Suprapubic skin (tissue), 4 donors: ENCODE results near the gene INPP5A.

Experiments
- EP300 ChIP-seq: sonication (generic); formaldehyde crosslinking; IDR thresholded peaks from one replicate; pipeline ENCODE4 v1.6.1; 2017; ENCODE audit warnings: antibody characterized with exemption
- POLR2A ChIP-seq, 2 donors: fragments of 450-650 bp; IDR thresholded peaks; one replicate each; pipeline ENCODE4 v1.6.1; 2017; ENCODE audit warnings: antibody characterized with exemption in 2 of 2, mild to moderate bottlenecking in 2 of 2, moderate library complexity in 2 of 2
- POLR2AphosphoS5 ChIP-seq, 3 donors: sonication (generic); formaldehyde crosslinking; IDR thresholded peaks; one replicate each; pipeline ENCODE4 v1.6.1; 2017; ENCODE audit warnings: antibody characterized with exemption in 3 of 3
- TF ChIP-seq, protein P1 (sequence below), 2 donors: fragments of 200-600 bp in 1 of 2; fragments of 450-650 bp in 1 of 2; sonication (generic) in 1 of 2; IDR thresholded peaks; one replicate each; pipeline ENCODE4 v1.5.1; 2016 to 2019; ENCODE audit warnings: antibody characterized with exemption in 2 of 2, mild to moderate bottlenecking in 1 of 2, moderate library complexity in 1 of 2

DNA sequence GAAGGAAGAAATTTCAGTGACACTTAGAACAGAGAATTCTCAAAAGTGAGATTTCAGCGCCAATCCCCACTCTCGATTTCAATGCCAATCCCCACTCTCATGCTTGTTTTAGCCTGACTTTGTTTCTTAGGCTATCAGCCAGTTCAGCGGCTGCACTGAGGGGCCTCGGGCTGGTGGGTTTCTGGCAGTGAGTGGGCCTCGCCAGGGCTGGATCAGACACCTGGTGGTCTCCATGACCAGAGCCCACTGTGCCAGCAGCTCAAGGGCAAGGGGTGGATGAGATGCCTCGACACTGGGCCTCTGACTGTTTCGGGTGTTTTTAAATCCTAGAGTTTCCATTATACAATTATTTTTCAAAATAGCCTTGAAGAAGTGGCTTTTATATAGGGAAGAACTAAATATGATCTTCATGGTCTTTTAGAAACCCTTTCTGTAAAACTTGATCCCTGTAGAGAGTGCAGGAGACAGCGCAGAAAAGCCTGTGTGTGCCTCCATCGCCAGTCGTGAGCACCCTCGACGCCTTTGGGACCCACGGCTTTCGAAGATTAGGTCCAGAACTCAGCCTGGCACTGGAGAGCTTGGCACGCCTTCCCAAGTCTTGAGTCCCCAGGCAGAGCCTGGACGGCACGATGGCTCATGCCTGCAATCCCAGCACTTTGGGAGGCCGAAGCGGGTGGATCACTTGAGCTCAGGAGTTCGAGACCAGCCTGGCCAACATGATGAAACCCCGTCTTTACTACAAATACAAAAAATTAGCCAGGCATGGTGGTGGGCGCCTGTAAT is 76.2 kb downstream of the INPP5A start:
- TF ChIP-seq POLR2A (IDR thresholded peaks at IDR 0.05) (no peak), POLR2AphosphoS5 (IDR thresholded peaks at IDR 0.05) (no peak), EP300 (no peak)
- TF ChIP-seq, protein P1, sequence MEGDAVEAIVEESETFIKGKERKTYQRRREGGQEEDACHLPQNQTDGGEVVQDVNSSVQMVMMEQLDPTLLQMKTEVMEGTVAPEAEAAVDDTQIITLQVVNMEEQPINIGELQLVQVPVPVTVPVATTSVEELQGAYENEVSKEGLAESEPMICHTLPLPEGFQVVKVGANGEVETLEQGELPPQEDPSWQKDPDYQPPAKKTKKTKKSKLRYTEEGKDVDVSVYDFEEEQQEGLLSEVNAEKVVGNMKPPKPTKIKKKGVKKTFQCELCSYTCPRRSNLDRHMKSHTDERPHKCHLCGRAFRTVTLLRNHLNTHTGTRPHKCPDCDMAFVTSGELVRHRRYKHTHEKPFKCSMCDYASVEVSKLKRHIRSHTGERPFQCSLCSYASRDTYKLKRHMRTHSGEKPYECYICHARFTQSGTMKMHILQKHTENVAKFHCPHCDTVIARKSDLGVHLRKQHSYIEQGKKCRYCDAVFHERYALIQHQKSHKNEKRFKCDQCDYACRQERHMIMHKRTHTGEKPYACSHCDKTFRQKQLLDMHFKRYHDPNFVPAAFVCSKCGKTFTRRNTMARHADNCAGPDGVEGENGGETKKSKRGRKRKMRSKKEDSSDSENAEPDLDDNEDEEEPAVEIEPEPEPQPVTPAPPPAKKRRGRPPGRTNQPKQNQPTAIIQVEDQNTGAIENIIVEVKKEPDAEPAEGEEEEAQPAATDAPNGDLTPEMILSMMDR (IDR thresholded peaks at IDR 0.05) = no peak
